ENCODE data around the gene RTN4. TPM values are rescaled to one million over a fixed set of nuclear protein-coding genes. Genes with fewer than 3 reads are reported as not detected.

Gene RTN4
- total and polyA plus RNA-seq, 8 donors: 181 to 373 (median 200) TPM

DNA sequence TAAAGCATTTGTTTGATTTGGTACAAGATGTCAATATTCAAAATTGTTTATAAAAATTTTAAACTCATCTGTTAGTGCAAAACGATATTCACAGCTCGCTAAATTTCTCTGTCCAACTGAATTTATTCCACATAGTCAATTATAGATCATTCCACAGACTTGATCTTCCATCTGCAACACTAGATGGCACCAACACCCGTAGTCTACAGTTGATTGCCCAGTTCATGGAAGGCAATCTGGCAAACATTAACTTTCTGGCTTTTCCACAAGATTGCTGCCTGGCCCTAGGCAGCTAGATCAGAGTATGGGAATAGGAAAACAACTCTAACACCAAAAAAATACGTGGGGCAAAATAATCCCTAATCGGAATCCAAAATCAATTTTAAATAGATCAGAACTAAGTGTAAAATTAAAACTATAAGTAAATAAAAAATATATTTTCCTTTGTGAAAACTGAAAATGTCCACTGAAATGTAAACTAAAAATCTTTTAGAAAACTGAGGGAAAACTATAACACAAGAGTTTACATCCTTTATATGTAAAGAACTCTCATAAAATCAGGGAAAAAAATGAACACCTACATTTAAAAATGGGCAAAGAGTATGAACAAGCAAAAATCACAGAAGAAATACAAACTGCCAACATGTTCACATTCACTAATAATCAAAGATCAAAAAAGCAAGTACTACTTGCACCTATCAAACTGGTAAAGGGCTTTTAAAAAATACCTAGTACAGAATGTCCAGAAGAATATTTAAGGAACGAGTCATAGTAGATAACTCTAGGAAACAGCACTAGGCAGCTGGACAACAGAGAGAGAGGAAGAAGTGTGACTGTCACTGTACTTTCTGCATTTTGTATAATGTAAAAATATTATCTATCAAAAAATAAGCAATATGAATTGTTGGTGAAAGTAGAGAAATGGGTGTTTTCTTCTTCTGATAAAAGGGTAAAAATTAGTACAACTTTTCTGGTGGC is 35.0 kb downstream of the RTN4 start:
- no peaks in the 10 kb centered on the region for H3K36me3 ChIP-seq
- peak; percentile 38 for TF ChIP-seq CTCF (IDR thresholded peaks at IDR 0.05)
- no peaks in the 10 kb centered on the region for H3K27me3 ChIP-seq
- H3K4me3 ChIP-seq: no peak overlapping the region
- H3K4me1 ChIP-seq: peaks cover 36 to 95% of the 10 kb centered on the region in 2 donors
- DNase-seq: peak in 1 of 4 donors; percentile 71
- H3K27ac ChIP-seq: peak overlapping the region in 1 of 2 donors; percentile 6
- H3K9me3 ChIP-seq: no peaks in the 10 kb centered on the region
- intact Hi-C loops (cut with DNase I): loop anchor here in 1 of 2 donors (10.0 kb wide), 1 partner anchor 150 kb away; no protein-coding TSS in a partner anchor
- peak; percentile 77 for ATAC-seq

DNA sequence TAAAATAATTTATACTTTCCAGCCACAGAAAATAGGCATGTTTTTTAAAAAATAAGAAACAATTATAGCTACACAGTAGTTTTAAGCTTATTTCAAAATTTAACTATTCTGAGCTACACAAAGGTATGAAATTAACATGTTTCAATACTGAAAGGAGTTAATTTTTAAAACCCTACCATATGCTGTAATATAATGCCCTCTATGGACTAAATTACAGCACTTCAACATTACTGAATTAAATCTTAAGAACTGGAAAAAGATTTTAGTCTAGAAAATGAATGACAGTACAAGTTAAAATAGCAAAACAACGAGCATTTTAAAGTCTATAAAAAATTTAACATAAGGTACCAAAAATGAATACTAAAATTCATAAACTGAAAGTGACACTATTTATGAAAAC is 36.3 kb downstream of the RTN4 start:
- Histone ChIP-seq H3K27me3 (no peaks in the 10 kb centered on the region), H3K27ac (no peak overlapping the region), H3K4me3 (no peak overlapping the region), H3K9me3 (no peaks in the 10 kb centered on the region), H3K36me3 (no peaks in the 10 kb centered on the region), H3K4me1 (peaks cover 37 to 100% of the 10 kb centered on the region in 2 donors)
- DNase-seq: no peak
- intact Hi-C loops (cut with DNase I): loop anchor here in 1 of 2 donors (10.0 kb wide), 1 partner anchor 151 kb away; no protein-coding TSS in a partner anchor
- no peak for TF ChIP-seq CTCF (IDR thresholded peaks at IDR 0.05)
- no peak for ATAC-seq

DNA sequence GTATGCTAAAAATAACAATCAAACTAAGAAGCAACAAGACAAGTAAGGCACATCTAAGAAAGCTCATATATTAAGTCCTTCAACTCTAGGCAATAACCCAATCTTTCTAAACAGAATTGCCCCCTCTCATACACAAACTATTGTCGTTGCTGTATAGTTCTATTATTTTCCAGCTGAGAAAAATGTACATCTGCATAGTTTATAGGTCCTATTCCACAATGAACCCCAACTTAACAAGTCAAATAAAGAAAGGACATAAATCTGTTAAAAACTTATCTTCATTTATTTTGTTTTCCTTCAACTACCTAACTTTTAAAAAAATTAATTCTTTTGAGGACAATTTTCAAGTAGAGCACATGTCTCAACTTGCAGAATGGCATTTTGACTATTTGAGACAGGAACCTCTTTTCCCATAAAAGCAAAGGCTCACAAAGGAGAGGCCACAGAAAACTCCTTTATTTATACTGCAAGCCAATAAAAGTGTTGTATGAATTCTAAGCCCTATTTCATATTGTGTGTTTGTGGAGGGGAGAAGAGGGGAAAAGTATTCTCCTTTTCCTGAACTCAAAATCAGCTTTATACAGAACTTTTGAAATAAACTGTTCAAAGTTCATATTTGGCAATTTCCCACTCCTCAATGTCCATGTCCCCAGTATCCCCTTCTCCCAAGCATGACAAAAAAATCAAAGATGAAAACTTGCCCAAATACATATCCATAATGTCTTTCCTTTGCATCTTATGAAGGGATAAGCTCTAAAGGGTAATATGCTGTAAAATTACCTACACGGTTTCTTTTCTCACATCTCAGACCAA is 37.4 kb downstream of the RTN4 start:
- peaks cover 37 to 97% of the 10 kb centered on the region in 2 donors for H3K4me1 ChIP-seq
- no peak for TF ChIP-seq CTCF (IDR thresholded peaks at IDR 0.05)
- intact Hi-C loops (cut with DNase I): loop anchor here in 1 of 2 donors (10.0 kb wide), 1 partner anchor 152 kb away; no protein-coding TSS in a partner anchor

GRCh38 chr2:55011831-55012671 is 38.2 kb downstream of the RTN4 start:
- no peak for TF ChIP-seq CTCF (IDR thresholded peaks at IDR 0.05)
- H3K4me1 ChIP-seq: peaks cover 37 to 93% of the 10 kb centered on the region in 2 donors
- ATAC-seq (peak; percentile 8), DNase-seq (peak in 1 of 4 donors; percentile 24)
- H3K27me3 ChIP-seq: no peaks in the 10 kb centered on the region
- no peaks in the 10 kb centered on the region for H3K9me3 ChIP-seq
- intact Hi-C loops (cut with DNase I): loop anchor here in 1 of 2 donors (10.0 kb wide), 1 partner anchor 153 kb away; no protein-coding TSS in a partner anchor
- no peak overlapping the region for H3K4me3 ChIP-seq
- H3K27ac ChIP-seq: peak overlapping the region; percentile 74 to 76
- no peaks in the 10 kb centered on the region for H3K36me3 ChIP-seq

More for the DNA sequence above, 37.4 kb downstream of the RTN4 start:
- no peak for ATAC-seq
- no peaks in the 10 kb centered on the region for H3K9me3 ChIP-seq
- H3K27me3 ChIP-seq: no peaks in the 10 kb centered on the region
- no peaks in the 10 kb centered on the region for H3K36me3 ChIP-seq
- H3K4me3 ChIP-seq: no peak overlapping the region
- DNase-seq: no peak
- peak overlapping the region; percentile 74 to 76 for H3K27ac ChIP-seq

Measured in left lung (tissue), 10 donors.